ENCODE measurements around the gene ACTR8. TPM values are rescaled to one million over a fixed set of nuclear protein-coding genes. Genes with fewer than 3 reads are reported as not detected.
A peak's percentile ranks its signal among the peaks of the same experiment; 100 is the strongest.

Gene ACTR8
- total RNA-seq, 1 experiment from 2014 or later = 47.5 TPM

- Histone ChIP-seq H4K20me1 (ENCODE audit: low read length) (no peaks in the 10 kb centered on the region), H3K9me3 (ENCODE audit: low read length) (no peaks in the 10 kb centered on the region), H3K27ac (ENCODE audit: low read length) (no peak overlapping the region), H3K4me3 (ENCODE audit: low read length) (no peak overlapping the region), H2AFZ (ENCODE audit: low read length) (no peak overlapping the region), H3K27me3 (ENCODE audit: low read length) (peaks cover 35% of the 10 kb centered on the region), H3F3A (ENCODE audit: low read length, unreplicated experiment) (no peaks in the 10 kb centered on the region), H3K4me1 (ENCODE audit: insufficient read depth, low read length) (no peaks in the 10 kb centered on the region), H3K4me2 (ENCODE audit: low read length) (no peak overlapping the region), H3K9ac (ENCODE audit: low read length) (no peak overlapping the region), H3K79me2 (ENCODE audit: low read length) (no peaks in the 10 kb centered on the region), H3K9me2 (replicated peaks; ENCODE audit: low read length) (no peaks in the 10 kb centered on the region), H3K36me3 (ENCODE audit: low read depth, low read length) (no peaks in the 10 kb centered on the region)
- POLR2A ChIA-PET (ENCODE audit: unreplicated experiment) = no interaction called here
- TF ChIP-seq EZH2 (IDR thresholded peaks at IDR 0.05; ENCODE audit: low read length, unreplicated experiment) (no peak), CTCF (conservative IDR thresholded peaks at IDR 0.05; ENCODE audit: low read depth, low read length) (peak; percentile 57)
- CTCF ChIA-PET = interaction anchor here (0.6 kb wide), 1 partner anchor 224 kb away, joined by 3 read pairs; no protein-coding TSS in a partner anchor
- BruUV-seq (replicated peaks) = no TSS peak
- DNase-seq (peak; percentile 35), ATAC-seq (peak; percentile 78)
- intact Hi-C loops (cut with micrococcal nuclease) = no loop called here
Observed at GRCh38 chr3:53921296-53921695, 39.3 kb upstream of the ACTR8 start.

- H3K4me1 ChIP-seq (ENCODE audit: insufficient read depth, low read length) = no peaks in the 10 kb centered on the region
- H3K9me3 ChIP-seq (ENCODE audit: low read length) = no peaks in the 10 kb centered on the region
- no peak for TF ChIP-seq EZH2phosphoT487 (IDR thresholded peaks at IDR 0.05; ENCODE audit: borderline replicate concordance, low read length)
- TF ChIP-seq EZH2 (IDR thresholded peaks at IDR 0.05; ENCODE audit: low read length, unreplicated experiment) = no peak
- TF ChIP-seq CTCF (conservative IDR thresholded peaks at IDR 0.05; ENCODE audit: low read depth, low read length) = no peak
- ChIA-PET CTCF (interaction anchor here (0.6 kb wide), 1 partner anchor 17 kb away, joined by 3 read pairs; no protein-coding TSS in a partner anchor), POLR2A (ENCODE audit: unreplicated experiment) (no interaction called here)
- DNase-seq (no peak), ATAC-seq (no peak)
- peaks cover 50% of the 10 kb centered on the region for H3K27me3 ChIP-seq (ENCODE audit: low read length)
- H3K4me2 ChIP-seq (ENCODE audit: low read length) = no peak overlapping the region
- intact Hi-C loops (cut with micrococcal nuclease) = no loop called here
- H3K36me3 ChIP-seq (ENCODE audit: low read depth, low read length) = no peaks in the 10 kb centered on the region
- H4K20me1 ChIP-seq (ENCODE audit: low read length) = no peaks in the 10 kb centered on the region
- H2AFZ ChIP-seq (ENCODE audit: low read length) = no peak overlapping the region
- H3F3A ChIP-seq (ENCODE audit: low read length, unreplicated experiment) = no peaks in the 10 kb centered on the region
- no peak overlapping the region for H3K9ac ChIP-seq (ENCODE audit: low read length)
- H3K9me2 ChIP-seq (replicated peaks; ENCODE audit: low read length) = no peaks in the 10 kb centered on the region
- H3K79me2 ChIP-seq (ENCODE audit: low read length) = no peaks in the 10 kb centered on the region
- no peak overlapping the region for H3K4me3 ChIP-seq (ENCODE audit: low read length)
- no peak overlapping the region for H3K27ac ChIP-seq (ENCODE audit: low read length)
- no TSS peak for BruUV-seq (replicated peaks)
Observed at GRCh38 chr3:53919741-53920140, 37.8 kb upstream of the ACTR8 start.

GRCh38 chr3:53913401-53913800 lies 31.4 kb upstream of the ACTR8 start:
- H3K9me2 ChIP-seq (replicated peaks; ENCODE audit: low read length) = no peaks in the 10 kb centered on the region
- H2AFZ ChIP-seq (ENCODE audit: low read length) = no peak overlapping the region
- no TSS peak for BruUV-seq (replicated peaks)
- H3K4me3 ChIP-seq (ENCODE audit: low read length) = no peak overlapping the region
- H3K9ac ChIP-seq (ENCODE audit: low read length) = no peak overlapping the region
- H4K20me1 ChIP-seq (ENCODE audit: low read length) = no peaks in the 10 kb centered on the region
- H3K36me3 ChIP-seq (ENCODE audit: low read depth, low read length) = no peaks in the 10 kb centered on the region
- H3K27me3 ChIP-seq (ENCODE audit: low read length) = peaks cover 54% of the 10 kb centered on the region
- no peaks in the 10 kb centered on the region for H3F3A ChIP-seq (ENCODE audit: low read length, unreplicated experiment)
- intact Hi-C loops (cut with micrococcal nuclease) = no loop called here
- H3K9me3 ChIP-seq (ENCODE audit: low read length) = no peaks in the 10 kb centered on the region
- no peak overlapping the region for H3K4me2 ChIP-seq (ENCODE audit: low read length)
- no peaks in the 10 kb centered on the region for H3K4me1 ChIP-seq (ENCODE audit: insufficient read depth, low read length)
- ChIA-PET CTCF (no interaction called here), POLR2A (ENCODE audit: unreplicated experiment) (no interaction called here)
- DNase-seq (no peak), ATAC-seq (no peak)
- H3K27ac ChIP-seq (ENCODE audit: low read length) = no peak overlapping the region
- no peaks in the 10 kb centered on the region for H3K79me2 ChIP-seq (ENCODE audit: low read length)
- TF ChIP-seq CTCF (conservative IDR thresholded peaks at IDR 0.05; ENCODE audit: low read depth, low read length) (no peak), EZH2 (IDR thresholded peaks at IDR 0.05; ENCODE audit: low read length, unreplicated experiment) (no peak)

All from PC-3 (cell line).